ENCODE results near the gene OR1E1. TPM values are rescaled to one million over a fixed set of nuclear protein-coding genes. Genes with fewer than 3 reads are reported as not detected.
A peak's percentile ranks its signal among the peaks of the same experiment; 100 is the strongest.

OR1E1 gene
- total and polyA plus RNA-seq, 2 experiments from 2014 or later = not detected

DNA sequence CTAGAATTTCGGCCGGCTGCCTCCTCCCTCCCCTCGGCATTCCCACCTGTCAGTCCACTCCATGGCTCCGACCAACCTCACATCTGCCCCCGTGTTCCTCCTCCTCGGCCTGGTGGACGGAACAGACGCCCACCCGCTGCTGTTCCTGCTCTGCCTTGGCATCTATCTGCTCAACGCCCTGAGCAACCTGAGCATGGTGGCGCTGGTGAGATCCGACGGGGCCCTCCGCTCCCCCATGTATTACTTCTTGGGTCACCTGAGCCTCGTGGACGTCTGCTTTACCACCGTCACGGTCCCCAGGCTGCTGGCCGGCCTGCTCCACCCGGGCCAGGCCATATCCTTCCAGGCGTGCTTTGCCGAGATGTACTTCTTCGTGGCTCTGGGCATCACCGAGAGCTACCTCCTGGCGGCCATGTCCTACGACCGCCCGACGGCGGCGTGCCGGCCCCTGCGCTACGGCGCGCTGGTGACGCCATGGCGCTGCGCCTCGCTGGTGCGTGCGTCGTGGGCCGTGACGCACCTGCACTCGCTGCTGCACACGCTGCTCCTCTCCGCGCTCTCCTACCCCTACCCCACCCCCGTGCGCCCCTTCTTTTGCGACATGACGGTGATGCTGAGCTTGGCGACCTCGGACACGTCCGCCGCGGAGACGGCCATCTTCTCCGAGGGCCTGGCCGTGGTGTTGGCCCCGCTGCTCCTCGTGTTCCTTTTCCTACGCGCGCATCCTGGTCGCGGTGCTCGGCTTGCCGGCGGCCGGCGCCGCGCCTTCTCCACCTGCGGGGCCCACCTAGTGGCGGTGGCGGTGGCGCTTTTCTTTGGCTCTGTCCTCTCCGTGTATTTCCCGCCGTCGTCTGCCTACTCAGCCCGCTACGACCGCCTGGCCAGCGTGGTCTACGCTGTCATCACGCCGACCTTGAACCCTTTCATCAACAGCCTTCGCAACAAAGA is 12.1 kb downstream of the OR1E1 start, which contains the start of gene OR3A2:
TSS of gene OR3A2 (minus strand) at position 440 of the 948 bp plus-strand sequence.
- peak; percentile 69 for DNase-seq (ENCODE audit: low spot score)
- H3K4me1 ChIP-seq (ENCODE audit: insufficient read depth) = no peaks in the 10 kb centered on the region
- no peak within 1 kb of the TSS for H3K27ac Mint-ChIP-seq
- H2AFZ ChIP-seq = peak within 1 kb of the TSS; percentile 86
- no peaks in the 10 kb centered on the region for H3K36me3 ChIP-seq (ENCODE audit: insufficient read depth)
- TF ChIP-seq, protein P1, sequence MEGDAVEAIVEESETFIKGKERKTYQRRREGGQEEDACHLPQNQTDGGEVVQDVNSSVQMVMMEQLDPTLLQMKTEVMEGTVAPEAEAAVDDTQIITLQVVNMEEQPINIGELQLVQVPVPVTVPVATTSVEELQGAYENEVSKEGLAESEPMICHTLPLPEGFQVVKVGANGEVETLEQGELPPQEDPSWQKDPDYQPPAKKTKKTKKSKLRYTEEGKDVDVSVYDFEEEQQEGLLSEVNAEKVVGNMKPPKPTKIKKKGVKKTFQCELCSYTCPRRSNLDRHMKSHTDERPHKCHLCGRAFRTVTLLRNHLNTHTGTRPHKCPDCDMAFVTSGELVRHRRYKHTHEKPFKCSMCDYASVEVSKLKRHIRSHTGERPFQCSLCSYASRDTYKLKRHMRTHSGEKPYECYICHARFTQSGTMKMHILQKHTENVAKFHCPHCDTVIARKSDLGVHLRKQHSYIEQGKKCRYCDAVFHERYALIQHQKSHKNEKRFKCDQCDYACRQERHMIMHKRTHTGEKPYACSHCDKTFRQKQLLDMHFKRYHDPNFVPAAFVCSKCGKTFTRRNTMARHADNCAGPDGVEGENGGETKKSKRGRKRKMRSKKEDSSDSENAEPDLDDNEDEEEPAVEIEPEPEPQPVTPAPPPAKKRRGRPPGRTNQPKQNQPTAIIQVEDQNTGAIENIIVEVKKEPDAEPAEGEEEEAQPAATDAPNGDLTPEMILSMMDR (conservative IDR thresholded peaks at IDR 0.05; ENCODE audit: low read depth in 2 of 2) = peak in 1 of 2 experiments; percentile 33; a peak in 2 of 4 replicates
- peak; percentile 41; the same call in 1 of the 2 replicates for TF ChIP-seq POLR2AphosphoS5 (IDR thresholded peaks at IDR 0.05; ENCODE audit: low read depth)
- no peak for TF ChIP-seq NANOG (IDR thresholded peaks at IDR 0.05; ENCODE audit: borderline replicate concordance)
- H3K9me2 ChIP-seq (ENCODE audit: insufficient read depth) = no peaks in the 10 kb centered on the region; the same call in 1 of the 2 replicates
- peak within 1 kb of the TSS; percentile 67 for H3K4me2 ChIP-seq
- ATAC-seq = peak; percentile 91
- H3F3A ChIP-seq (replicated peaks; ENCODE audit: low read depth) = no peaks in the 10 kb centered on the region
- no peaks in the 10 kb centered on the region for H4K20me1 ChIP-seq (replicated peaks; ENCODE audit: insufficient read depth)
- peaks cover 20% of the 10 kb centered on the region; the same call in 2 of the 3 replicates for H3K9me3 Mint-ChIP-seq
- H3K27ac ChIP-seq (ENCODE audit: low read depth) = no peak within 1 kb of the TSS
- H3K4me3 ChIP-seq = peak within 1 kb of the TSS; percentile 46
- peaks cover 29% of the 10 kb centered on the region for H3K27me3 ChIP-seq (ENCODE audit: insufficient read depth)
- H3K27me3 Mint-ChIP-seq (ENCODE audit: insufficient read depth, low read depth, poor library complexity) = peaks cover 16% of the 10 kb centered on the region
- no peaks in the 10 kb centered on the region for H3K36me3 Mint-ChIP-seq (ENCODE audit: low read depth)
- no peaks in the 10 kb centered on the region; the same call in 2 of the 3 replicates for H3K4me1 Mint-ChIP-seq
- H3K79me2 ChIP-seq (replicated peaks; ENCODE audit: insufficient read depth) = no peaks in the 10 kb centered on the region
- peak within 1 kb of the TSS; percentile 57 for H3K4me3 Mint-ChIP-seq

DNA sequence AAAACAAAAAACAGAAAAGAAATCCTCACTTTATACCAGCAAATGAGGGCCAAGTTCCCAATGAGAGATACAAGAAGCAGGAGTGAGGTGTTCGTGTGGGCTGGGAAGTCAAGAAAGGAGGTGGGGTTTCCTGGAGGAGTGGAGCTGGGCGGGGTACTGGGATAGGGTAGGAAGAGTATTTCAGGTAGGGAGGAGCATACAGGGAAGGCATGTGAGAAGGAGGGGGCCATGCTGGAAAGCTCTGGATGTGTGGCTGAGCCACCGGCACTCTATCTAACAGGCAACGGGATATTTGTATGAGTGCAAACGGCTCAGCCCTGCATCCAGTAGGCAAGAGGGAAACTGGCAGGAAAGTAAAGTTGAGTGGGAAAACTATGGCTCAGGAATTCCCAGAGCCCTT is 16.3 kb downstream of the OR1E1 start:
- Histone ChIP-seq H3K4me2 (no peak overlapping the region), H3K79me2 (replicated peaks; ENCODE audit: insufficient read depth) (no peaks in the 10 kb centered on the region), H3K27ac (ENCODE audit: low read depth) (no peak overlapping the region), H3K4me3 (no peak overlapping the region), H2AFZ (no peak overlapping the region; the same call in 1 of the 2 replicates), H4K20me1 (replicated peaks; ENCODE audit: insufficient read depth) (no peaks in the 10 kb centered on the region), H3K36me3 (ENCODE audit: insufficient read depth) (no peaks in the 10 kb centered on the region), H3F3A (replicated peaks; ENCODE audit: low read depth) (no peaks in the 10 kb centered on the region), H3K9me2 (ENCODE audit: insufficient read depth) (no peaks in the 10 kb centered on the region; the same call in 1 of the 2 replicates), H3K27me3 (ENCODE audit: insufficient read depth) (peaks cover 18% of the 10 kb centered on the region), H3K4me1 (ENCODE audit: insufficient read depth) (no peaks in the 10 kb centered on the region)
- peaks cover 11% of the 10 kb centered on the region for H3K36me3 Mint-ChIP-seq (ENCODE audit: low read depth)
- peak; percentile 29 for ATAC-seq
- H3K27me3 Mint-ChIP-seq (ENCODE audit: insufficient read depth, low read depth, poor library complexity) = peaks cover 13% of the 10 kb centered on the region
- peaks cover 42% of the 10 kb centered on the region for H3K9me3 Mint-ChIP-seq
- DNase-seq (ENCODE audit: low spot score) = peak; percentile 15
- no peaks in the 10 kb centered on the region; the same call in 2 of the 3 replicates for H3K4me1 Mint-ChIP-seq
- H3K4me3 Mint-ChIP-seq = no peak overlapping the region
- H3K27ac Mint-ChIP-seq = no peak overlapping the region
- no peak for TF ChIP-seq ZNF331 (CRISPR knock-in tag; IDR thresholded peaks at IDR 0.05; ENCODE audit: low read depth)

DNA sequence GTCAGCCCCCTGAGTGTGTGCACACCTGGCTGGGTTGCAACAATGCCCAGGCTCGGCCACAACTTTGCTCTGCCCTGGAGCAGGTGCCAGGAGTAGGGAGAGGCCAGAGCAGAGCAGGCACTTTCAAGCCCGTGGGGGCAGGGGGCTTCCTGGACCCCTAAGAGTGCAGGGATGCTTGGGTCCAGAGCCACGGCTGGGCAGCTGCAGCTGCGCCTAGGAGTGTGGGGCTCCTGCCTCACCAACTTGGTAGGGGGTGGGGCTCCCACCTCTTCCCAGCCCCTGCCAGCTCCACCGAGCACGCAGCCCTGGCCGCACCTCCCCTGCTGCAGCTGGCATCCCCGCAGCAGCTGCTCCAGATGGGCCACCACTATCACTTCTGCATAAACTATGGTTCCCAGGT is 19.9 kb downstream of the OR1E1 start:
- no peaks in the 10 kb centered on the region for H3K79me2 ChIP-seq (replicated peaks; ENCODE audit: insufficient read depth)
- TF ChIP-seq POLR2AphosphoS5 (IDR thresholded peaks at IDR 0.05; ENCODE audit: low read depth) = no peak
- no peak for TF ChIP-seq ZNF331 (CRISPR knock-in tag; IDR thresholded peaks at IDR 0.05; ENCODE audit: low read depth)
- TF ChIP-seq NANOG (IDR thresholded peaks at IDR 0.05; ENCODE audit: borderline replicate concordance) = no peak
- TF ChIP-seq, protein P2, sequence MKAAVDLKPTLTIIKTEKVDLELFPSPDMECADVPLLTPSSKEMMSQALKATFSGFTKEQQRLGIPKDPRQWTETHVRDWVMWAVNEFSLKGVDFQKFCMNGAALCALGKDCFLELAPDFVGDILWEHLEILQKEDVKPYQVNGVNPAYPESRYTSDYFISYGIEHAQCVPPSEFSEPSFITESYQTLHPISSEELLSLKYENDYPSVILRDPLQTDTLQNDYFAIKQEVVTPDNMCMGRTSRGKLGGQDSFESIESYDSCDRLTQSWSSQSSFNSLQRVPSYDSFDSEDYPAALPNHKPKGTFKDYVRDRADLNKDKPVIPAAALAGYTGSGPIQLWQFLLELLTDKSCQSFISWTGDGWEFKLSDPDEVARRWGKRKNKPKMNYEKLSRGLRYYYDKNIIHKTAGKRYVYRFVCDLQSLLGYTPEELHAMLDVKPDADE (IDR thresholded peaks at IDR 0.05) = no peak
- TF ChIP-seq STAT1 (IDR thresholded peaks at IDR 0.05; ENCODE audit: unreplicated experiment) = no peak
- TF ChIP-seq, protein P3, sequence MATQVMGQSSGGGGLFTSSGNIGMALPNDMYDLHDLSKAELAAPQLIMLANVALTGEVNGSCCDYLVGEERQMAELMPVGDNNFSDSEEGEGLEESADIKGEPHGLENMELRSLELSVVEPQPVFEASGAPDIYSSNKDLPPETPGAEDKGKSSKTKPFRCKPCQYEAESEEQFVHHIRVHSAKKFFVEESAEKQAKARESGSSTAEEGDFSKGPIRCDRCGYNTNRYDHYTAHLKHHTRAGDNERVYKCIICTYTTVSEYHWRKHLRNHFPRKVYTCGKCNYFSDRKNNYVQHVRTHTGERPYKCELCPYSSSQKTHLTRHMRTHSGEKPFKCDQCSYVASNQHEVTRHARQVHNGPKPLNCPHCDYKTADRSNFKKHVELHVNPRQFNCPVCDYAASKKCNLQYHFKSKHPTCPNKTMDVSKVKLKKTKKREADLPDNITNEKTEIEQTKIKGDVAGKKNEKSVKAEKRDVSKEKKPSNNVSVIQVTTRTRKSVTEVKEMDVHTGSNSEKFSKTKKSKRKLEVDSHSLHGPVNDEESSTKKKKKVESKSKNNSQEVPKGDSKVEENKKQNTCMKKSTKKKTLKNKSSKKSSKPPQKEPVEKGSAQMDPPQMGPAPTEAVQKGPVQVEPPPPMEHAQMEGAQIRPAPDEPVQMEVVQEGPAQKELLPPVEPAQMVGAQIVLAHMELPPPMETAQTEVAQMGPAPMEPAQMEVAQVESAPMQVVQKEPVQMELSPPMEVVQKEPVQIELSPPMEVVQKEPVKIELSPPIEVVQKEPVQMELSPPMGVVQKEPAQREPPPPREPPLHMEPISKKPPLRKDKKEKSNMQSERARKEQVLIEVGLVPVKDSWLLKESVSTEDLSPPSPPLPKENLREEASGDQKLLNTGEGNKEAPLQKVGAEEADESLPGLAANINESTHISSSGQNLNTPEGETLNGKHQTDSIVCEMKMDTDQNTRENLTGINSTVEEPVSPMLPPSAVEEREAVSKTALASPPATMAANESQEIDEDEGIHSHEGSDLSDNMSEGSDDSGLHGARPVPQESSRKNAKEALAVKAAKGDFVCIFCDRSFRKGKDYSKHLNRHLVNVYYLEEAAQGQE (IDR thresholded peaks at IDR 0.05; ENCODE audit: unreplicated experiment) = no peak
- H3K27me3 Mint-ChIP-seq (ENCODE audit: insufficient read depth, low read depth, poor library complexity) = peaks cover 4% of the 10 kb centered on the region
- H3K27ac Mint-ChIP-seq = no peak overlapping the region
- no peak overlapping the region for H3K4me3 Mint-ChIP-seq
- H3K36me3 Mint-ChIP-seq (ENCODE audit: low read depth) = peaks cover 20% of the 10 kb centered on the region
- H3K9me2 ChIP-seq (ENCODE audit: insufficient read depth) = no peaks in the 10 kb centered on the region
- H3K27ac ChIP-seq (ENCODE audit: low read depth) = no peak overlapping the region
- no peaks in the 10 kb centered on the region for H3K36me3 ChIP-seq (ENCODE audit: insufficient read depth)
- H4K20me1 ChIP-seq (replicated peaks; ENCODE audit: insufficient read depth) = no peaks in the 10 kb centered on the region
- no peak for DNase-seq (ENCODE audit: low spot score)
- no peak overlapping the region for H3K4me3 ChIP-seq
- no peak overlapping the region for H3K4me2 ChIP-seq
- no peaks in the 10 kb centered on the region for H3K4me1 ChIP-seq (ENCODE audit: insufficient read depth)
- no peak overlapping the region for H2AFZ ChIP-seq
- H3K27me3 ChIP-seq (ENCODE audit: insufficient read depth) = no peaks in the 10 kb centered on the region
- H3K4me1 Mint-ChIP-seq = no peaks in the 10 kb centered on the region; the same call in 2 of the 3 replicates
- peaks cover 69% of the 10 kb centered on the region for H3K9me3 Mint-ChIP-seq
- ATAC-seq = no peak
- H3F3A ChIP-seq (replicated peaks; ENCODE audit: low read depth) = no peaks in the 10 kb centered on the region

Data from GM23338 (cell line).